ENCODE results near the gene GALNT1. TPM values are rescaled to one million over a fixed set of nuclear protein-coding genes. Genes with fewer than 3 reads are reported as not detected.

GALNT1 gene
- total RNA-seq, 2 experiments from 2014 or later, result 49.5 to 51.8 TPM

GRCh38 chr18:35619464-35619863, 37.9 kb downstream of the GALNT1 start:
- no peak overlapping the region for H3K4me3 Mint-ChIP-seq
- peaks cover 2% of the 10 kb centered on the region for H3K9me3 Mint-ChIP-seq

GRCh38 chr18:35619941-35620340, 38.4 kb downstream of the GALNT1 start:
- no peak for DNase-seq
- Mint-ChIP-seq H3K4me1 (peaks cover 44% of the 10 kb centered on the region), H3K4me3 (no peak overlapping the region)

More at GRCh38 chr18:35619464-35619863, 37.9 kb downstream of the GALNT1 start:
- peaks cover 9% of the 10 kb centered on the region for H3K36me3 Mint-ChIP-seq
- DNase-seq, result no peak
- no peaks in the 10 kb centered on the region for H3K27me3 Mint-ChIP-seq
- H3K27ac Mint-ChIP-seq, result no peak overlapping the region
- H3K4me1 Mint-ChIP-seq, result peaks cover 43% of the 10 kb centered on the region

GRCh38 chr18:35620765-35621164, 39.2 kb downstream of the GALNT1 start:
- H3K4me1 Mint-ChIP-seq, result peaks cover 42% of the 10 kb centered on the region
- no peak overlapping the region for H3K27ac Mint-ChIP-seq
- no peak overlapping the region for H3K4me3 Mint-ChIP-seq
- peaks cover 9% of the 10 kb centered on the region for H3K36me3 Mint-ChIP-seq
- peaks cover 2% of the 10 kb centered on the region for H3K9me3 Mint-ChIP-seq
- DNase-seq, result no peak
- H3K27me3 Mint-ChIP-seq, result no peaks in the 10 kb centered on the region

More at GRCh38 chr18:35619941-35620340, 38.4 kb downstream of the GALNT1 start:
- H3K27me3 Mint-ChIP-seq, result no peaks in the 10 kb centered on the region
- H3K9me3 Mint-ChIP-seq, result peaks cover 2% of the 10 kb centered on the region
- peaks cover 9% of the 10 kb centered on the region for H3K36me3 Mint-ChIP-seq
- no peak overlapping the region for H3K27ac Mint-ChIP-seq

- Mint-ChIP-seq H3K4me1 (peaks cover 42% of the 10 kb centered on the region), H3K9me3 (peaks cover 11% of the 10 kb centered on the region), H3K27me3 (no peaks in the 10 kb centered on the region), H3K4me3 (peak overlapping the region; percentile 38), H3K27ac (peak overlapping the region; percentile 55), H3K36me3 (peaks cover 29% of the 10 kb centered on the region)
- no peak for DNase-seq
These were observed 41.7 kb downstream of the GALNT1 start for GRCh38 chr18:35623255-35623654.

GRCh38 chr18:35624146-35624545, 42.6 kb downstream of the GALNT1 start:
- H3K9me3 Mint-ChIP-seq, result peaks cover 13% of the 10 kb centered on the region
- peak overlapping the region; percentile 55 for H3K27ac Mint-ChIP-seq
- peak overlapping the region; percentile 18 for H3K4me3 Mint-ChIP-seq
- H3K27me3 Mint-ChIP-seq, result no peaks in the 10 kb centered on the region
- DNase-seq, result no peak
- peaks cover 36% of the 10 kb centered on the region for H3K36me3 Mint-ChIP-seq
- peaks cover 40% of the 10 kb centered on the region for H3K4me1 Mint-ChIP-seq

DNA sequence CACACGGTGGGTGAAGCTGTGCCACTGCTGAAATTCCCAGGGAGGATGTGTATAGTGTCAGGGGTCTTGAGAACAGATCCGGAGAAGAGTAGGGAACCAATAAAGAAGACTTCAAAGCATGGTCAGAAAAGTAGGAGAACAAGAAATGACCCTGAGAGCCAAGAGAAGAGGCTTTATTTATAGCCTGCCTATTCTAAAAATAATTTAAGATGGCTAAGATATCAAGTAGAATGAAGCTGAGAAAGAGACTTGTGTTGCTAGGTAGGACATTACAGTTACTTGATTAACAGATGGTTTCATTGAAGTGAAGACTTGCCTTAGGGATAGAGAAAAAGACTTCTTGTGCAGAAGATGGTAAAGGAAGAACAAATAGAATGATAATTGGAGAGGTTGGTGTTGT, 43.7 kb downstream of the GALNT1 start:
- Mint-ChIP-seq H3K36me3 (peaks cover 38% of the 10 kb centered on the region), H3K9me3 (peaks cover 16% of the 10 kb centered on the region), H3K27me3 (no peaks in the 10 kb centered on the region), H3K27ac (no peak overlapping the region), H3K4me3 (no peak overlapping the region), H3K4me1 (peaks cover 29% of the 10 kb centered on the region)
- DNase-seq, result no peak

DNA sequence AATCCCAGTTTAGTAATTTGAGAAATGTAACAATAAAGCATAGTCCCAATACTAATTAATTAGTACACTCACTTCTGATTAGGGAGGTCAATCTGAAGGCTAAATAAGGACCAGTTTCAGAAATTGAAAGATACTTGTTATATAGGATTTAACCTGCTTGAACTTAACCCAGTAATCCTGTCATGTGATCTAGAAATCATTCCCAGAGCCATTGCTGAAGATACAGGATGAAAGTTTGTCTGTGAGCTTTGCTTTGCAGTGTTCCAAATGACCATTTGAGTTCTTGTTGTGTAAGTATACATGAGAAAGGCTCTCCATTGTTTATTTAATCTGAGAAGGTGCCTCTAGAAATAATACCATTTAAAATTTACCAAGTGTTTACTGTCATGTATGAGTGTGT, 52.2 kb downstream of the GALNT1 start:
- no peak for DNase-seq
- Mint-ChIP-seq H3K4me1 (peaks cover 1% of the 10 kb centered on the region), H3K9me3 (peaks cover 11% of the 10 kb centered on the region), H3K36me3 (peaks cover 34% of the 10 kb centered on the region), H3K27ac (no peak overlapping the region), H3K27me3 (no peaks in the 10 kb centered on the region), H3K4me3 (no peak overlapping the region)

- Mint-ChIP-seq H3K4me1 (peaks cover 1% of the 10 kb centered on the region), H3K9me3 (peaks cover 9% of the 10 kb centered on the region), H3K27me3 (no peaks in the 10 kb centered on the region), H3K27ac (no peak overlapping the region), H3K4me3 (no peak overlapping the region), H3K36me3 (peaks cover 36% of the 10 kb centered on the region)
- no peak for DNase-seq
These were observed 52.8 kb downstream of the GALNT1 start for GRCh38 chr18:35634323-35634722.

GRCh38 chr18:35635170-35635569, 53.6 kb downstream of the GALNT1 start:
- Mint-ChIP-seq H3K27ac (no peak overlapping the region), H3K36me3 (peaks cover 34% of the 10 kb centered on the region), H3K4me1 (peaks cover 1% of the 10 kb centered on the region), H3K9me3 (peaks cover 6% of the 10 kb centered on the region), H3K4me3 (no peak overlapping the region), H3K27me3 (no peaks in the 10 kb centered on the region)
- DNase-seq, result no peak

DNA sequence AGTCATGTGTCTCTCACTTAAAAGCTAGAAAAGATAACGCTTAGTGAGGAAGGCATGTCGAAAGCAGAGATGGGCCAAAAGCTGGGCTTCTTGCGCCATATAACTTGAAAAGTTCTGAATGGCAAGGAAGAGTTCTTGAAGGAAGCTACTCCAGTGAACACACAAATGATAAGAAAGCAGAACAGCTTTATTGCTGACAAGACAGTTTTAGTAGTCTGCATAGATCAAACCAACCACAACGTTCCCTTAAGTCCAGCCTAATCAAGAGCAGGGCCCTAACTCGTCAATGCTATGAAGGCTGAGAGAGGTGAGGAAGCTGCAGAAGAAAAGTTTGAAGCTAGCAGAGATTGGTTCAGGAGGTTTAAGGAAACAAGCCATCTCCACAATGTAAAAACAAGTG, 55.7 kb downstream of the GALNT1 start:
- Mint-ChIP-seq H3K9me3 (peaks cover 3% of the 10 kb centered on the region), H3K36me3 (peaks cover 38% of the 10 kb centered on the region), H3K27me3 (no peaks in the 10 kb centered on the region), H3K4me1 (peaks cover 4% of the 10 kb centered on the region), H3K4me3 (no peak overlapping the region), H3K27ac (no peak overlapping the region)
- no peak for DNase-seq

DNA sequence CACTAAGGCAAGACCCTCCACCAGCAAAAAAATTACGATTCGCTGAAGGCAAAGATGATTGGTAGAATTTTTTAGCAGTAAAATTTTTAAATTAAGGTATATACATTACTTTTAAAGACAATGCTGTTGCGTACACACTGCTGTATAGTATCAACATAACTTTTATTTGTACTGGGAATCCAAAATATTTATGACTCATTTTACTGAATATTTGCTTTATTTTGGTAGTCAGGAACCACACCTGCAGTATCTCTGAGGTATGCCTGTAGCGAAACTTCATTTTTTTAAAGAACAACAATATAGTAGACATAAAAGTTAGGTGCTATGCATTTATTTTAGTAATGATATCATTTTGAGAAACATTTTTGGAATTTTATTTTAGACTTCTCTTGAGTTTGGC, 57.8 kb downstream of the GALNT1 start:
- Mint-ChIP-seq H3K36me3 (peaks cover 41% of the 10 kb centered on the region), H3K4me1 (peaks cover 2% of the 10 kb centered on the region), H3K27ac (no peak overlapping the region), H3K4me3 (no peak overlapping the region), H3K9me3 (peaks cover 4% of the 10 kb centered on the region), H3K27me3 (no peaks in the 10 kb centered on the region)
- no peak for DNase-seq

- no peaks in the 10 kb centered on the region for H3K27me3 Mint-ChIP-seq
- H3K9me3 Mint-ChIP-seq, result peaks cover 10% of the 10 kb centered on the region
These were observed 59.9 kb downstream of the GALNT1 start for GRCh38 chr18:35641467-35641866.

DNA sequence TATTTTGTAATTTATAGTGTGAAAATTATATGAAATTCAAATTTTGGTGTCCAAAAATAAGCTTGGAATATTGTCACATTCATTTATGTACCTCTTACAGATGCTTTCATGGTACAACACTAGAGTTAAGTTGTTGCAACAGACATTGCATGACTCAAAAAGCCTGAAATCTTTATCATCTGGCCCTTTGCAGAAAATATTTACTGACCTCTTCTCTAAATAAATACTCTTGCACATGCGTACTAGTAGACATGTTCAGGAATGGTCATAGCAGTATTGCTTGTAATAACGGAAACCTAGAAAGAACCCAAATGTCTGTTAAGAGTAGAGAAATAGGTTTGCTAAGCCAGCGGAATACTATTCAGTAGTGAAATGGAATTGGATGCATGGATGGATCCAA, 60.4 kb downstream of the GALNT1 start:
- no peak for DNase-seq
- peaks cover 43% of the 10 kb centered on the region for H3K36me3 Mint-ChIP-seq
- no peak overlapping the region for H3K4me3 Mint-ChIP-seq
- H3K27ac Mint-ChIP-seq, result no peak overlapping the region
- H3K27me3 Mint-ChIP-seq, result no peaks in the 10 kb centered on the region
- H3K9me3 Mint-ChIP-seq, result peaks cover 8% of the 10 kb centered on the region
- H3K4me1 Mint-ChIP-seq, result peaks cover 2% of the 10 kb centered on the region

More at GRCh38 chr18:35641467-35641866, 59.9 kb downstream of the GALNT1 start:
- Mint-ChIP-seq H3K27ac (no peak overlapping the region), H3K4me3 (no peak overlapping the region), H3K36me3 (peaks cover 44% of the 10 kb centered on the region), H3K4me1 (peaks cover 2% of the 10 kb centered on the region)
- no peak for DNase-seq

DNA sequence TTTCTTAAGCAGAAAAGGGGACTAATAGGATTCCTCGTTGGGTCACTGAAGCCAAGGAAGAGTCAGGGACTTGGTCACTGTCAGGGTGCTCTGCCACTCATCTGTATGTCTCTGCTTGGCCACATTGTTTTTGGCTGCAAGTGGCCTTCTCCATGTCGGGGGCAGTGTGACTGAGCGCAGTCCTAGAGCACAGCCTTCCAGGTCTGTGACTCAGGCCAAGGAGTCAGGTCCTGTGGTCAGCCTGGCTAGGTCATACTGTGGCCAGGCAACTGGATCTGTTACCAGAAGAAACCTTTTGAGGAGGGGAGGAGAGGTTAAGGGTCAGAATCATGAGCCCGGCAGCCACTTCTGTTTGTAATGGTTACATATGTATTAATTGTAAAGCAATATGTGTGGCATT, 61.3 kb downstream of the GALNT1 start:
- Mint-ChIP-seq H3K9me3 (peaks cover 8% of the 10 kb centered on the region), H3K4me3 (no peak overlapping the region), H3K27ac (no peak overlapping the region), H3K4me1 (peaks cover 2% of the 10 kb centered on the region), H3K27me3 (no peaks in the 10 kb centered on the region), H3K36me3 (peaks cover 41% of the 10 kb centered on the region)
- DNase-seq, result no peak

GRCh38 chr18:35646449-35646848, 64.9 kb downstream of the GALNT1 start:
- DNase-seq, result no peak
- Mint-ChIP-seq H3K4me3 (no peak overlapping the region), H3K9me3 (peaks cover 14% of the 10 kb centered on the region), H3K4me1 (peaks cover under 1% of the 10 kb centered on the region), H3K27me3 (no peaks in the 10 kb centered on the region), H3K36me3 (peaks cover 42% of the 10 kb centered on the region), H3K27ac (no peak overlapping the region)

- no peak overlapping the region for H3K4me3 Mint-ChIP-seq
- peaks cover 6% of the 10 kb centered on the region for H3K9me3 Mint-ChIP-seq
- H3K4me1 Mint-ChIP-seq, result peaks cover 10% of the 10 kb centered on the region
- no peaks in the 10 kb centered on the region for H3K27me3 Mint-ChIP-seq
- peaks cover 18% of the 10 kb centered on the region for H3K36me3 Mint-ChIP-seq
- no peak for DNase-seq
- no peak overlapping the region for H3K27ac Mint-ChIP-seq
These were observed 72.0 kb downstream of the GALNT1 start for GRCh38 chr18:35653392-35654135.

Data from activated naive CD8-positive, alpha-beta T cell treated with anti-CD3 and anti-CD28 coated beads for 36 hours (primary cell).